Colon (tissue), 2 donors: ENCODE data around the gene RGPD4.

Source experiments
- FAIRE-seq: peaks from 2 replicates; lab custom pipeline; 2012; peaks lifted over from hg19 to GRCh38; lab: Jason Lieb, UNC
- donor health status: control.
- donor health status: control.

Gene RGPD4

GRCh38 chr2:107927034-107927534 is 100.4 kb downstream of the RGPD4 start:
- no peak for FAIRE-seq

- no peak for FAIRE-seq
These were observed 104.7 kb downstream of the RGPD4 start for GRCh38 chr2:107931412-107931811.

- no peak for FAIRE-seq
These were observed 105.8 kb downstream of the RGPD4 start for GRCh38 chr2:107932488-107932887.

DNA sequence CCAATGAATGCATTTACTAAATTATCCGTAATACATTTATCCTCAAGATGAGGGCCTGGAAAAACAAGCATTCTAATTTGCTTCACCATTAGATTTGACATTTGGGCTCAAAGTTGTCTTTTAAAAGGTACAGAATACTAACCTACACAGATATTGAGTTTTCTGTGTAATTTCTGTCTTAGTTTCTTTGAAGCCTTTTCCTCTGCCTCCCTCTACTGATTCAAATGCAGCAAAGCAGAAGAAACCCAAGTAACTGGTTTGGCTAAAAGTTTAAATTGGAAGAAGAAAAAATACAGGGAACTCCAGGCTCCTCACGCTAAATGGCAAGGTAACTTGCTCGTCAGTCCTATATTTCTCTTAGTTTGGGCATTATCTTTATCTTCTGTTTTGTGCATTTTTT is 106.3 kb downstream of the RGPD4 start:
- FAIRE-seq, result no peak

DNA sequence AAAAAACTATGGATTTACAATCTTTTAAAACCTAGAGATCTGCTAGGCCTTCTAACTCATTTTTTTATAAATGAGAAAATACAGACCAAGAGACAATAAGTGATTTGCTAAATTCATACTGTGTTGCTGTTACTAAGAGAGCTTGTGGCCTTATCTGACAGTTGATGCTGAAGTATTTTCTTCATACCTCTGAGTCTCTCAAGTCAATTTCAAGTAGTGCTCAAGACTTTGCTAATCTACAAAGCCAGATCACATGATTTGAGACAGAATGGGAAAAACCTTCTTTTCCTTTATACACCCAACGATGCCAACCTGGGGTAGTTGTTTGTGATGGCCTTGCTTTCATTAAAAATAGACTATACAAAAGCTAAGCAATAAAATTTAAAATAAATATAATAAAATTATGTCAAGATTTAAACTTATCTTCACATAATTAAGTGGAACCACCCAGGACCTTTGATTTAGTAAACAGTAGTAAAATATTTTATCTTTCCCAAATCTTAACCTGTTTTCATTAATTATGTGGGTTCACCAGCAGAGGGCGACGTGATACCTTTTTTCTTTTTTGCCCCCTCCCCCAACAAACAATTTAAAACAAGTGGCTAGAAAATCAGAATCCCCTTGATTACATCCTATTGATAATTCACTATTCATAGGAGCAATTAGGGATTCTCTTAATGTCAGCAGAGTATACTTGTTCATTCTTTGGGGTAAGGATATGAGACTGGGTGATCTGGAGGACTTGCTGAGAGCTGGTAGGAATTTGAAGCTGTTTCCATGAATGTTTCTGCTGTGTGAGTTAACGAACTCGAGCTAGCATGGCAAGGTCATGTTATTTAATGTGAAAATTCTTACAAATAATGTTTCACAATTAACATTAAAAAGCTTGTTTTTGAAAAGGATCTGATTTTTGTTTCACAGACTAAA is 110.0 kb downstream of the RGPD4 start:
- FAIRE-seq, result no peak
